Measurements from ENCODE around the gene NGLY1.

NGLY1 gene

GRCh38 chr3:25783661-25784512 lies 644 bp upstream of the NGLY1 start:
- DNase-seq (ENCODE audit: low read depth): peak; percentile 41

DNA sequence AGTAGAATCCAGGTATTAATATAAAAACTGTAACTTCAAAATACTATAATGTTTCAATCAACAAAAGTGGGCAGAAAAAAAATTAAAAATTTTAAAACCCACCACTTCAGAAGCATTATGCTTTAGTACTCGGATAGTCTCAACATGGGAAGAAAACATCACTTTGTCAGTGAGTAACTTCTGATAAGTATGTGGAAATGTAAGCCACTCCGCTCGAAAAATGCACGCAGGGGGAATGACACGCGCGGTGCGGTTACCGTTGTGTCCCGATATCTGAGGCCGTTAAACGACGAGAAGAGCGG lies 656 bp downstream of the NGLY1 start:
- no peak for DNase-seq (ENCODE audit: low read depth)

- no peak for DNase-seq (ENCODE audit: low read depth)
These were observed 1.3 kb downstream of the NGLY1 start for GRCh38 chr3:25781758-25782594.

DNA sequence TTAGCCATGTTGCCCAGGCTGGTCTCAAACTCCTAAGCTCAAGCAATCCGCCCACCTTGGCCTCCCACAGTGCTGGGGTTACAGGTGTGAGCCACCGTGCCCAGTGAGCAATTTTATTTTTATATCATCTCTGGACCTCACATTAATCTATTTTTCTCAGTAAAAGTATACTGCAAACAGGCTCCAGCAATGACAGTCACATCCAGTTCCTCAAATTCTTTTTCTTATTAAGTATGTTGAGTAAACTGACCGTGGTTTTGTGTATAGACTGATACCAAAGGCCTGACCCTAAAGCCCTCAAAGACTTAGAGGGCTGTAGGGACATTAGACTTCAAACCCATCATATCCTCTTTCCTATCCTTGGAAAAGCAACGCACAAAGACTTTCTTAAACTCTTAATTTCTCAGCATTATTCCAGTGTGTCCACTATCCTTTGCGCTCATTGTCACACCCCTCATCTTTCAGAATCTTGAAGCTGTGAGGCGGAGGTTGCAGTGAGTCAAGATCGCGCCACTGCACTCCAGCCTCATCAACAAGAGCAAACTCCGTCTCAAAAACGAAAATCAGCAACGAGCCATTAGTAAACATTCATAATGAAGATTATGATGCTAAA lies 2.0 kb downstream of the NGLY1 start:
- DNase-seq (ENCODE audit: low read depth): no peak

- no peak for DNase-seq (ENCODE audit: low read depth)
These were observed 2.6 kb downstream of the NGLY1 start for GRCh38 chr3:25780618-25781017.

DNA sequence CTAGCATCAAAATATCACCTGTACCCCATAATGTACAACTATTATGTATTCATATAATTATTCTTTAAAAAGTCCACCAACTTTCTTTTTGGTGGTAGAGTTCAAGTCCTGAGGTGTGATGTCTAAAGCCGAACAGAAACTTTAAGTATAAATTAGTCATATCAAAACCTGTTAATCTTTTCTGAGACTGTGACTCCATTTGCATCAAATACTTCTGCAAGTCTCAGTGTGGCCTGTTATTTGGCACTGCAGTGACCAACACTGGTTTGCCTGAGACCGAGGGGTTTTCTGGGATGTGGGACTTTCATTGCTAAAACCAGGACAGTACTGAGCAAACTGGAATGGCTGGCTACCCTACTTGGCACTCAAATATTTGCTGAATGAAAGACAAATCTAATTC lies 7.3 kb downstream of the NGLY1 start:
- DNase-seq (ENCODE audit: low read depth): no peak

- no peak for DNase-seq (ENCODE audit: low read depth)
These were observed 14.4 kb downstream of the NGLY1 start for GRCh38 chr3:25768851-25769250.

DNA sequence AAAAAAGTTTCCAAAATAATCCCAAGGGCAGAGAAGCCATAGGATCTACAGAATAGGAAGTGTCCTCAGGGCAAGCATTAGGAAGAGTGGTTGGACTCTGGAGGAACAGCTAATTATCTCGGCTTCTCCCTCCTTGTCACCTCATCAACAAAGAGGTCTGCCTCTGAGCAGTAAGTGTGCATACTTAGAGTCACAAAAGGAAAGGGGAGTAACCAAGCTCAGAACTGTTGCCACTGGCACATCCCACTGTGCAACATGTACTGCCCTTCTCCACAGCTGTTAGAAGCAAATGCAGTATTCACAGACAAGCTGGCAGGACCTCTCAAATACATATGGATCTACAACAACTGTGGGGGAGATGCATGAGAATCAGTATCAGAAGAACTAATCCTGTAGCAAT lies 31.5 kb downstream of the NGLY1 start:
- no peak for DNase-seq (ENCODE audit: low read depth)

- no peak for DNase-seq (ENCODE audit: low read depth)
These were observed 32.2 kb downstream of the NGLY1 start for GRCh38 chr3:25751048-25751447.

GRCh38 chr3:25749031-25749581 lies 34.1 kb downstream of the NGLY1 start:
- DNase-seq (ENCODE audit: low read depth): no peak

DNA sequence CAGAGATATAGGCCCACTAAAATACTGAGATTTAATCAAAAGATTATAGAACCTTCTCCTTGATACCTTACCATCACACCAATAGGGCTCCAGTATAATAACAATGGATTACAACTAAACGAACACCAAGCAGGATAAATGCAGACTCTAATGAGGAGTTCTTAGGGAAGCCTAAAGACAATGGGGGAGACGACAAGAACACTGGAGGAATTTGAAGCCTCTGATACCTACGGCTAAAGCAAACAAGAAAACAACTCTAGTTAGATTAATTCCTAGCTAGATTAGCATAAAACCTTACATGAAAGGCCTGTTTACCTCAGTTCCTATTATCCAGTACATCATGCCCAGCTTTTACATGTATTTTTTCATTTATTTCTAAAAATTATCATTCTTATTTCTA lies 35.1 kb downstream of the NGLY1 start:
- no peak for DNase-seq (ENCODE audit: low read depth)

GRCh38 chr3:25747033-25747432 lies 36.2 kb downstream of the NGLY1 start:
- no peak for DNase-seq (ENCODE audit: low read depth)

- no peak for DNase-seq (ENCODE audit: low read depth)
These were observed 38.8 kb downstream of the NGLY1 start for GRCh38 chr3:25744470-25744869.

GRCh38 chr3:25728101-25728500 lies 55.1 kb downstream of the NGLY1 start:
- no peak for DNase-seq (ENCODE audit: low read depth)

- DNase-seq (ENCODE audit: low read depth): no peak
These were observed 55.9 kb downstream of the NGLY1 start for GRCh38 chr3:25727316-25727715.

- peak; percentile 2 for DNase-seq (ENCODE audit: low read depth)
These were observed 57.4 kb downstream of the NGLY1 start for GRCh38 chr3:25725810-25726209.

- no peak for DNase-seq (ENCODE audit: low read depth)
These were observed 58.1 kb downstream of the NGLY1 start for GRCh38 chr3:25724948-25725645.

DNA sequence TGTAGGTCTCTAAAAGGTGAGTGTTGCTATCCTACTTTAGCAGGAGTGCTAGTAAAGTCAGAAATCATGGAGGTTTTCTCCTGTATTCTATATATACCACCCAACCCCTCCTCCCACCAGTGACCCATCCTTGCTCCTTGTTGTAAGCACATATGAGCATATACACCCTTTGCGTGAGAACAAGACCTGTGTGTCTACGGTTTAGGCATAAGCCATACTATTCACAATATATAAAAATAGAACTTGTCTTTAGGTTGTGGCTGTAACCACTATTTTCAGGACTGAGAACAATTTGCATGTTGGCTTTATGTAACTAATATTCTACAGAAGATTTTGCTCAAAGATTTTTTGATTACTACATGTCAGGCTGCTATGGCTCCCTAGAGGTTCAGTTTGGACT lies 59.4 kb downstream of the NGLY1 start:
- no peak for DNase-seq (ENCODE audit: low read depth)

DNA sequence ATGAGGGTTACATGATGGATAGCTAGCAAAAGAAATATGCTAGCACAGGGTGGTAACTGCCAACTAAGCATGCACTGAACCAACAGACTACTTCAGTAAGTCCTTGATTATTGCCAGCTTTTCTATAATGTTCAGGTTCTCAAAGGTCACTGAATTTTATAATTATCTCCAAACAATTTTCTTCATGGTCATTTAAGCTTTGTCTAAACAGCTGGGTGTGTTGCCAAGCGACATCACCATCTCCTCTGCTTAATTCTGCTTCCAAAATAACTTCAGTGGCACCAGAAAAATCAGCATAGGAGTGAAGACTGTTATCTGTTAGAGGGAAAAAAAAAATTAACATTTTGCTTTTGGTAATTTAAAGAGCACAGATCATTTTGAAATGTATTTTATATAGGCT lies 63.9 kb downstream of the NGLY1 start:
- DNase-seq (ENCODE audit: low read depth): no peak

GRCh38 chr3:25713341-25713985 lies 69.8 kb downstream of the NGLY1 start:
- DNase-seq (ENCODE audit: low read depth): peak; percentile 7

GRCh38 chr3:25711090-25711489 lies 72.2 kb downstream of the NGLY1 start:
- DNase-seq (ENCODE audit: low read depth): no peak

DNA sequence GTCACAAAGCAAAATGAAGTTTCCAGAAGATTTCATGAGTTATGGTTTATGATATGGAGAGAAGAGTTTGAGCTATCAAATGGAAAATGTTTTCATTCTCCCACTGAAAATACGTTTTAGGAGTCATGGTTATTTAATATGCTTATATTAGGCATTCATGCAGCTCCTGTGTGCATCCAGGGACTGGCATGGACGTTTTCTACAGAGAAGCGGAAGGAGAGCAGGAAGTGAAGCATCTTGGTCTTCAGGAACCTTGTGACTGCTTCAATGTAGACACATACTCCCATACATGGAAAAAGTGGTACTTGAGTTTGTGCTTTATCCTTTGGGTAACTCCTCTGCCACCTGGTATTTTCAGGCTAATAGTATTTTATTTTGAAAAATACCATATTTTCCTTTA lies 75.2 kb downstream of the NGLY1 start:
- DNase-seq (ENCODE audit: low read depth): no peak

All from EH (cell line).